NT2/D1 (cell line): ENCODE measurements around the gene PTPRN2.
"Not testable (repeated sequence)": the region's sequence is repeated elsewhere in the genome, so short reads cannot be mapped to it uniquely, and the experiment has no call there.

Experiments used
- DNase-seq: peaks from one replicate; pipeline ENCODE4 v3.0.0-alpha.2; 2011; ENCODE audit warnings: low read depth, low spot score
- H3K27me3 ChIP-seq: 2 replicates; pipeline ENCODE4 v1.6.0; 2011; ENCODE audit warnings: mild to moderate bottlenecking; ENCODE audit not compliant: insufficient read length, insufficient read depth
- H3K36me3 ChIP-seq: 2 replicates; pipeline ENCODE4 v1.6.1; 2011; ENCODE audit warnings: mild to moderate bottlenecking, low read length, mixed read lengths; ENCODE audit not compliant: insufficient read depth, insufficient read length
- H3K4me1 ChIP-seq: 2 replicates; pipeline ENCODE4 v1.5.1; 2011; ENCODE audit not compliant: insufficient read depth, insufficient read length
- H3K4me3 ChIP-seq: 2 replicates; pipeline ENCODE4 v1.5.1; 2011; ENCODE audit warnings: low read depth; ENCODE audit not compliant: insufficient read length
- H3K9ac ChIP-seq: 2 replicates; pipeline ENCODE4 v1.6.0; 2011; ENCODE audit warnings: low read depth; ENCODE audit not compliant: insufficient read length
- H3K9me3 ChIP-seq: 2 replicates; pipeline ENCODE4 v1.5.1; 2011; ENCODE audit warnings: mild to moderate bottlenecking, low read length; ENCODE audit not compliant: insufficient read depth
- SUZ12 ChIP-seq: IDR thresholded peaks from 2 replicates; pipeline ENCODE4 v1.6.1; 2011; ENCODE audit not compliant: insufficient read length, insufficient read depth; ENCODE audit errors: extremely low read depth
- YY1 ChIP-seq: IDR thresholded peaks from 2 replicates; pipeline ENCODE4 v1.6.1; 2011; ENCODE audit not compliant: insufficient read length, insufficient read depth
- ZNF274 ChIP-seq: IDR thresholded peaks from 2 replicates; pipeline ENCODE4 v1.6.1; 2011; ENCODE audit warnings: mild to moderate bottlenecking, low read depth, low read length

The PTPRN2 gene

DNA sequence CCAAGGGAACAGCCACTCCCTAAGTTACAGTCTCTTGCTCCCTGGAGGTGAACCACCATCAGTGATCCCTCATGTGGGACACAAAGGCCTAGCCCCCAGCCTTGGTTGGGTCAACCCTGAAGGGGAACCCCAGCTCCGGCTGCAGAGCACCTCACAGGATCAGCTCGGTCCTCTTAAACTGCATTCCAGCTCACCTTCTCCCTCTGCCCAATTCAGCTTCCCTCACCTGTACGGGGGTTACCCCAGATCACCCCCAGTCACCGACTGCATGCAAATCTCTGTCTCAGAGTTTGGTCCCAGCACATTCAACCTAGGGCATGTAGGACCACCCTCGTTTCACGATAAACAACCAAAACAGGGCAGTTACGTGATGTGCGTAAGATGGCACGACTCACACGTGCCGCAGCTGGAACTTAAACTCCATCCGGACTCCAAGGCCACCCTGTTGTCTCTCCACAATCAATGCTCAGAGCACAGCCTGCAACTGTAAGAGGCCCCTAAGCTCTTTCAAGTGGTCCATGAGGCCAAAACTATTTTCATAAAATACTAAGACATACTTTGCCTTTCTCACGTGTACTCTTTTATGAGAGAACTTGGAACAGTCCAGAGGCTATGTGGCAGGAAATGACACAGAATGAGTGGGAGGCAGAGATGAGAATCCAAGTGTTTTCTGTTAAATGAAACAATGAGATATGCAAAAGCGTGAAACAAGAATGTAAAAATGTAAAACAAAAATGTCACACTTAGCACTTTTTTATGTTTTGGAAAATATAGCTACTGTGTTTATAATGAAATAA is 285.2 kb downstream of the PTPRN2 start:
- Histone ChIP-seq H3K4me1 (no peaks in the 10 kb centered on the region), H3K27me3 (no peaks in the 10 kb centered on the region), H3K36me3 (no peaks in the 10 kb centered on the region), H3K4me3 (no peak overlapping the region), H3K9me3 (peaks cover 5% of the 10 kb centered on the region), H3K9ac (no peak overlapping the region)
- DNase-seq, result no peak
- TF ChIP-seq YY1 (no peak), ZNF274 (no peak), SUZ12 (no peak)

- H3K4me3 ChIP-seq, result no peak overlapping the region
- DNase-seq, result no peak
- no peaks in the 10 kb centered on the region for H3K4me1 ChIP-seq
- no peaks in the 10 kb centered on the region for H3K9me3 ChIP-seq
- no peak overlapping the region for H3K9ac ChIP-seq
- no peak for TF ChIP-seq YY1
- TF ChIP-seq SUZ12, result no peak
- no peak for TF ChIP-seq ZNF274
- no peaks in the 10 kb centered on the region for H3K36me3 ChIP-seq
- H3K27me3 ChIP-seq, result no peaks in the 10 kb centered on the region
Observed at GRCh38 chr7:158301207-158301606, 286.4 kb downstream of the PTPRN2 start.

DNA sequence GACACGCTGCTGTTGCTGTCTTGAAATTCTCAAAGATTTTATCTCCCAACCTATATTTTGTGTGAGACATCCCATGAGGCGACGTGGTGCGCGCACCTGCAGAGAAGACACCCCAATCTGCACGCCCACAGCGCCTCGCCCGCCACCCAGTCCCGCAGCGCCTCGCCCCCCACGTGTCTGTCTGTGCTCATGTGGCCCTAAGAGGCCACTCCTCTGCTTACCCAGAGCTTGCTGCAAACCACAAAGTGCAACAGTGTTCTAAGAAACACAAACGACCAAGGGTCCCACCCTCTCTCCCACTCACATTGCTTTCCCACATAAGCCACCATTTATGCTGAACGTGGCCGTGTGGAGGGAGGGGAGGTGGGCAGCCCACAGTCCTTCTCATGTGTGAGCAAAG is 287.2 kb downstream of the PTPRN2 start:
- no peak for DNase-seq
- Histone ChIP-seq H3K4me1 (no peaks in the 10 kb centered on the region), H3K36me3 (no peaks in the 10 kb centered on the region), H3K27me3 (no peaks in the 10 kb centered on the region), H3K9me3 (no peaks in the 10 kb centered on the region; the same call in 1 of the 2 replicates), H3K9ac (no peak overlapping the region), H3K4me3 (no peak overlapping the region)
- TF ChIP-seq SUZ12 (no peak), YY1 (no peak), ZNF274 (no peak)

GRCh38 chr7:158299607-158300006 is 288.0 kb downstream of the PTPRN2 start:
- Histone ChIP-seq H3K27me3 (no peaks in the 10 kb centered on the region), H3K9me3 (no peaks in the 10 kb centered on the region; the same call in 1 of the 2 replicates), H3K4me3 (no peak overlapping the region), H3K36me3 (no peaks in the 10 kb centered on the region), H3K4me1 (no peaks in the 10 kb centered on the region), H3K9ac (no peak overlapping the region)
- TF ChIP-seq YY1, result no peak
- TF ChIP-seq ZNF274, result no peak
- TF ChIP-seq SUZ12, result no peak
- DNase-seq, result no peak

DNA sequence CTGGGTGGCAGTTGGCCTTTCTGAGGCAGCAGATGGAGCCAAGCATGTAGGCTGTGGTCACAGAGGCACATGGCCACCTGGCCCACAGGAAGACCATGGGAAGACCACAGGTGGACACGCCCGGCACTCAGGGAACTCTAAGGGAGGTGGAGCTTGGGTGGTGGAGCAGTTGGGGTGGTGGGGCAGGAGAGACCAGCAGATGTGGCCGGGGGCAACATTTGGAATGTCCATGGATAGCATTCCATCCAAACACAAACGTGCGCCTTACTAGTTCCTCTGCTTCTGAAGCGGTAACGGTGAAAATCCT is 290.9 kb downstream of the PTPRN2 start:
- Histone ChIP-seq H3K27me3 (no peaks in the 10 kb centered on the region), H3K4me1 (no peaks in the 10 kb centered on the region), H3K9ac (no peak overlapping the region), H3K4me3 (no peak overlapping the region), H3K36me3 (no peaks in the 10 kb centered on the region), H3K9me3 (no peaks in the 10 kb centered on the region; the same call in 1 of the 2 replicates)
- TF ChIP-seq ZNF274 (no peak), YY1 (no peak)
- DNase-seq, result no peak

- Histone ChIP-seq H3K9me3 (no peaks in the 10 kb centered on the region; the same call in 1 of the 2 replicates), H3K9ac (no peak overlapping the region), H3K27me3 (no peaks in the 10 kb centered on the region), H3K4me1 (no peaks in the 10 kb centered on the region), H3K4me3 (no peak overlapping the region), H3K36me3 (no peaks in the 10 kb centered on the region)
- DNase-seq, result no peak
- TF ChIP-seq ZNF274, result no peak
Observed at GRCh38 chr7:158295966-158296797, 291.4 kb downstream of the PTPRN2 start.

DNA sequence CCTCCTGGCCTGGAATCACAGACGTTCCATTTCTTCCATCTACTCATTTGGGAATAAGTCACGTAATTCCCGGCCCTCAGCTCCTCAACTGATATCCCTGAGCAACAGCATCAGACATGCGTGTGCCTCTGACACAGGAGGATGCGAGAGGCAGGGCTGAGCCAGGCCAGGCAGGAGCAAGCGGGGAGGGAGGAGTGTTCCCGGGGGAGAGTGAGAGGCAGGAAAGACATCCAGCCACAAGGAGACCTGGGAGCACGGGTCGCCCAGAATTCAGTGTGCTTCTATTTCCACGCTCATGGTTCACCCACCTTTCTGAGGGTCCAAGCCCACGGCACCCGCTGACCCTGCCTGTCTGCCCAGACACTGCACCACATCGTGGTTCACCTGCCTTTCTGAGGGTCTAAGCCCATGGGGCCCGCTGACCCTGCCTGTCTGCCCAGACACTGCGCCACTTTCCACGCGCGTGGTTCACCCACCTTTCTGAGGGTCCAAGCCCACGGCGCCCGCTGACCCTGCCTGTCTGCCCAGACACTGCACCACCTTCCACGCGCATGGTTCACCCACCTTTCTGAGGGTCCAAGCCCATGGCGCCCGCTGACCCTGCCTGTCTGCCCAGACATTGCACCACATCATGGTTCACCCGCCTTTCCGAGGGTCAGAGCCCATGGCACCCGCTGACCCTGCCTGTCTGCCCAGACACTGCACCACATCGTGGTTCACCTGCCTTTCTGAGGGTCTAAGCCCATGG is 293.0 kb downstream of the PTPRN2 start:
- not testable (repeated sequence) for H3K9me3 ChIP-seq, H3K36me3 ChIP-seq, DNase-seq, H3K9ac ChIP-seq, H3K4me3 ChIP-seq, H3K27me3 ChIP-seq, H3K4me1 ChIP-seq
